ENCODE measurements around the gene DCAF6. TPM values are rescaled to one million over a fixed set of nuclear protein-coding genes. Genes with fewer than 3 reads are reported as not detected.

Gene DCAF6
- total and polyA plus RNA-seq, 12 donors = 49.0 to 226 (median 197) TPM

DNA sequence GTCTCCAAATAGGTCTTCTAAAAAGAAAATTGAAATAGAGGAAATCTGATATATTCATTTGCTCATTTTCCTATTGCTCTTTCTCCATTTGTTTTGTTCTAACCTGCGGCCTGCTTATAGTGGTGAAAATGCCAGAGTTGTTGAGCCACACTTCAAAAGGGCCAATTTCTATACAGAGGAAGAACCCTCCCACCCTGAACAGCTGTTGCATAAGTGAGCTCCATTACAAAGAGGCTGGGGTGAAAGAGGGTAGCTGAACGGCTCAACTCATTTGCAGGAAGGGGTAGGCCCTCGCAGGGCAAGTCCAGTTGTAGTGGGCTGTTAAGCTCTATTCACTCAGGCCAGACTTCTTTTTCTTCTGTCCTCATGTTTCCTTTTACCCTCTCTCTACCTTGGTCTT, 31.3 kb upstream of the DCAF6 start:
- ATAC-seq = peak in 2 of 8 donors; percentile 37 to 50

GRCh38 chr1:167905671-167906070, 30.8 kb upstream of the DCAF6 start:
- intact Hi-C loops (cut with DNase I) = loop anchor here in 1 of 10 donors (10.0 kb wide), 1 partner anchor 169 kb away; no protein-coding TSS in a partner anchor
- H3K27ac ChIP-seq = peak overlapping the region in 1 of 10 donors; percentile 46
- peaks cover 0 to 6% (median 0%) of the 10 kb centered on the region in 11 donors for H3K9me3 ChIP-seq
- DNase-seq (no peak), ATAC-seq (no peak)
- no peaks in the 10 kb centered on the region for H3K27me3 ChIP-seq
- peaks cover 0 to 30% (median 0%) of the 10 kb centered on the region in 9 donors for H3K4me1 ChIP-seq
- H3K4me3 ChIP-seq = no peak overlapping the region
- H3K36me3 ChIP-seq = no peaks in the 10 kb centered on the region
- TF ChIP-seq CTCF (IDR thresholded peaks at IDR 0.05) = no peak

More for the DNA sequence above, 31.3 kb upstream of the DCAF6 start:
- H3K4me1 ChIP-seq = peaks cover 0 to 26% (median 0%) of the 10 kb centered on the region in 9 donors
- 70 to 79% methylated on average over 3 of the region's 3 CpGs for WGBS, 2 donors
- DNase-seq = no peak
- intact Hi-C loops (cut with DNase I) = loop anchor here in 1 of 10 donors (10.0 kb wide), 1 partner anchor 170 kb away; no protein-coding TSS in a partner anchor
- H3K4me3 ChIP-seq = no peak overlapping the region
- H3K27me3 ChIP-seq = no peaks in the 10 kb centered on the region
- peak overlapping the region in 2 of 10 donors; percentile 23 to 46 for H3K27ac ChIP-seq
- TF ChIP-seq CTCF (IDR thresholded peaks at IDR 0.05) = no peak
- no peaks in the 10 kb centered on the region for H3K36me3 ChIP-seq
- peaks cover 0 to 6% (median 0%) of the 10 kb centered on the region in 11 donors for H3K9me3 ChIP-seq

DNA sequence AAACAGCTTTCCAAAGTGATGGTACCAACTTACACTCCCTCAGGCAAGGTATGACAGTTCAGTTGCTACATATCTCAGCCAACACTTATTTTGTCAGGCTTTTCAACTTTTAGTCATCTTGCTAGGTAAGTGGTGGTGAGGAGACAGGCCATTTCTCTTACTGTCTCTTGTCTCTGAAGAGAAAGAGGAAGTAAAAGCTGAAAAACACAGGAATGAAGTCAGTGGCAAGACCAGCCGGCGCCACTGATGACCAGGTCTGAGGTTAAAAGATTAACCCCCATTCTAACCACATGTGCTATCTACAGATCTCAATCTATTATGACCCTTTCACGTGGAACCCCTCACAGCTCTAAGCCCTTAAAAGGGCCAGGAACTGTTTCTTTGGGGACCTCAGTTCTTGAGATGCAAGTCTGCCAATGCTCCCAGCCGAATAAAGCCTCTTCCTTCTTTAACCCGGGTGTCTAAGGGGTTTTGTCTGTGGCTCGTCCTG, 26.7 kb upstream of the DCAF6 start:
- H3K27me3 ChIP-seq = no peaks in the 10 kb centered on the region
- H3K27ac ChIP-seq = no peak overlapping the region
- intact Hi-C loops (cut with DNase I) = loop anchor here in 1 of 10 donors (10.0 kb wide), 1 partner anchor 165 kb away; no protein-coding TSS in a partner anchor
- no peak for TF ChIP-seq CTCF (IDR thresholded peaks at IDR 0.05)
- ATAC-seq (no peak), DNase-seq (no peak)
- WGBS, 2 donors = 88 to 90% methylated on average over 6 of the region's 6 CpGs
- H3K4me1 ChIP-seq = peaks cover 0 to 32% (median 2%) of the 10 kb centered on the region in 9 donors
- peaks cover 0 to 7% (median 0%) of the 10 kb centered on the region in 9 donors for H3K36me3 ChIP-seq
- H3K4me3 ChIP-seq = no peak overlapping the region
- H3K9me3 ChIP-seq = peaks cover 0 to 6% (median 0%) of the 10 kb centered on the region in 11 donors

- Histone ChIP-seq H3K9me3 (peaks cover 0 to 6% (median 0%) of the 10 kb centered on the region in 11 donors), H3K4me1 (peaks cover 0 to 27% (median 6%) of the 10 kb centered on the region in 9 donors), H3K36me3 (peaks cover 0 to 14% (median 0%) of the 10 kb centered on the region in 9 donors), H3K27me3 (no peaks in the 10 kb centered on the region), H3K27ac (peak overlapping the region in 1 of 10 donors; percentile 5), H3K4me3 (no peak overlapping the region)
- no peak for TF ChIP-seq CTCF (IDR thresholded peaks at IDR 0.05)
- intact Hi-C loops (cut with DNase I) = no loop called here
- 50 to 55% methylated on average over 2 of the region's 2 CpGs for WGBS, 2 donors
- ATAC-seq = peak in 6 of 8 donors; percentile 52 to 90 (median 60)
- DNase-seq = no peak
Measured at GRCh38 chr1:167910530-167910929, 26.0 kb upstream of the DCAF6 start.

Measured in heart right ventricle (tissue), 16 donors.